H1 (cell line): ENCODE measurements around the gene TAT.

Source experiments
- CREB1 ChIP-seq: IDR thresholded peaks from 2 replicates; pipeline ENCODE4 v1.6.1; 2012; ENCODE audit warnings: inconsistent platforms
- GTF2F1 ChIP-seq: IDR thresholded peaks from 2 replicates; pipeline ENCODE4 v1.6.1; 2012; ENCODE audit warnings: low read depth, low read length, improper control_type of control experiment, borderline replicate concordance
- TF ChIP-seq, protein P1 (sequence below), 3 experiments: IDR thresholded peaks; 1 replicate in 2 of 3; 2 replicates in 1 of 3; pipeline versions ENCODE4 v1.5.1 to v1.6.1; 2011; ENCODE audit warnings: low read length in 3 of 3, mild to moderate bottlenecking in 3 of 3, inconsistent platforms in 2 of 3, low read depth in 1 of 3, moderate library complexity in 1 of 3; ENCODE audit not compliant: insufficient read depth in 1 of 3; ENCODE audit errors: control extremely low read depth in 1 of 3

- TF ChIP-seq, protein P1, sequence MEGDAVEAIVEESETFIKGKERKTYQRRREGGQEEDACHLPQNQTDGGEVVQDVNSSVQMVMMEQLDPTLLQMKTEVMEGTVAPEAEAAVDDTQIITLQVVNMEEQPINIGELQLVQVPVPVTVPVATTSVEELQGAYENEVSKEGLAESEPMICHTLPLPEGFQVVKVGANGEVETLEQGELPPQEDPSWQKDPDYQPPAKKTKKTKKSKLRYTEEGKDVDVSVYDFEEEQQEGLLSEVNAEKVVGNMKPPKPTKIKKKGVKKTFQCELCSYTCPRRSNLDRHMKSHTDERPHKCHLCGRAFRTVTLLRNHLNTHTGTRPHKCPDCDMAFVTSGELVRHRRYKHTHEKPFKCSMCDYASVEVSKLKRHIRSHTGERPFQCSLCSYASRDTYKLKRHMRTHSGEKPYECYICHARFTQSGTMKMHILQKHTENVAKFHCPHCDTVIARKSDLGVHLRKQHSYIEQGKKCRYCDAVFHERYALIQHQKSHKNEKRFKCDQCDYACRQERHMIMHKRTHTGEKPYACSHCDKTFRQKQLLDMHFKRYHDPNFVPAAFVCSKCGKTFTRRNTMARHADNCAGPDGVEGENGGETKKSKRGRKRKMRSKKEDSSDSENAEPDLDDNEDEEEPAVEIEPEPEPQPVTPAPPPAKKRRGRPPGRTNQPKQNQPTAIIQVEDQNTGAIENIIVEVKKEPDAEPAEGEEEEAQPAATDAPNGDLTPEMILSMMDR (IDR thresholded peaks at IDR 0.05; ENCODE audit: control extremely low read depth in 1 of 3, insufficient read depth in 1 of 3, low read depth in 1 of 3, low read length in 3 of 3), result peak in 2 of 3 experiments; percentile 14 to 27; a peak in 2 of 4 replicates
- peak; percentile 12; the same call in 1 of the 2 replicates for TF ChIP-seq GTF2F1
- no peak for TF ChIP-seq CREB1
These were observed 49.3 kb upstream of the TAT start, which contains the start of gene MARVELD3 for GRCh38 chr16:71626018-71626857.
